Measurements from ENCODE around the gene MVB12B. TPM values are rescaled to one million over a fixed set of nuclear protein-coding genes. Genes with fewer than 3 reads are reported as not detected.

Gene MVB12B
- polyA plus RNA-seq, 1 donor from 2014 or later: 39.5 TPM

DNA sequence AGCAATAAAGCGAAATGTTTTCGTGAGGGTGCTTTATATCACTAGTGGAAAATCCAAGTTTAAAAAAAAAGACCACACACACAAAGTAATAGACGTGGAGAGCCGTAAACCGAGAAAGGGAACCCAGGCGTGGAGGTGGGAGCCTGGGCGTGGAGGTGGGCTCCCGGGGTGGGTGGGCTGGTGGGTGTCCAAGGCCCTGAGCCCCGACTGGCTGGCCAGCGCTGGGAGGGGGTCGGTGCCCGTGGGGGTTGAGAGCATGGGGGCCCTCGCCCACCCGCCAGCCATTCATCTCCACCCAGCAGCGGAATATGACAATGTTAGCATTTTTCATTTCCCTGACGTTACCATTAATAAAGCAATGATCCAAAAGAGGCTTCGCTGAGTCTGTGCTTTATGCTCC, 135.0 kb downstream of the MVB12B start:
- H3K9me2 ChIP-seq (ENCODE audit: insufficient read depth, low read length): no peaks in the 10 kb centered on the region
- H3K36me3 ChIP-seq (ENCODE audit: insufficient read depth, low read length): no peaks in the 10 kb centered on the region
- no peak overlapping the region for H3K4me3 ChIP-seq (ENCODE audit: low read length)
- TF ChIP-seq, protein P1, sequence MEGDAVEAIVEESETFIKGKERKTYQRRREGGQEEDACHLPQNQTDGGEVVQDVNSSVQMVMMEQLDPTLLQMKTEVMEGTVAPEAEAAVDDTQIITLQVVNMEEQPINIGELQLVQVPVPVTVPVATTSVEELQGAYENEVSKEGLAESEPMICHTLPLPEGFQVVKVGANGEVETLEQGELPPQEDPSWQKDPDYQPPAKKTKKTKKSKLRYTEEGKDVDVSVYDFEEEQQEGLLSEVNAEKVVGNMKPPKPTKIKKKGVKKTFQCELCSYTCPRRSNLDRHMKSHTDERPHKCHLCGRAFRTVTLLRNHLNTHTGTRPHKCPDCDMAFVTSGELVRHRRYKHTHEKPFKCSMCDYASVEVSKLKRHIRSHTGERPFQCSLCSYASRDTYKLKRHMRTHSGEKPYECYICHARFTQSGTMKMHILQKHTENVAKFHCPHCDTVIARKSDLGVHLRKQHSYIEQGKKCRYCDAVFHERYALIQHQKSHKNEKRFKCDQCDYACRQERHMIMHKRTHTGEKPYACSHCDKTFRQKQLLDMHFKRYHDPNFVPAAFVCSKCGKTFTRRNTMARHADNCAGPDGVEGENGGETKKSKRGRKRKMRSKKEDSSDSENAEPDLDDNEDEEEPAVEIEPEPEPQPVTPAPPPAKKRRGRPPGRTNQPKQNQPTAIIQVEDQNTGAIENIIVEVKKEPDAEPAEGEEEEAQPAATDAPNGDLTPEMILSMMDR (IDR thresholded peaks at IDR 0.05; ENCODE audit: poor library complexity, severe bottlenecking): no peak
- no peak for TF ChIP-seq TAF1 (IDR thresholded peaks at IDR 0.05; ENCODE audit: low read depth)
- TF ChIP-seq EP300 (conservative IDR thresholded peaks at IDR 0.05; ENCODE audit: poor library complexity, severe bottlenecking): no peak
- TF ChIP-seq, protein P2, sequence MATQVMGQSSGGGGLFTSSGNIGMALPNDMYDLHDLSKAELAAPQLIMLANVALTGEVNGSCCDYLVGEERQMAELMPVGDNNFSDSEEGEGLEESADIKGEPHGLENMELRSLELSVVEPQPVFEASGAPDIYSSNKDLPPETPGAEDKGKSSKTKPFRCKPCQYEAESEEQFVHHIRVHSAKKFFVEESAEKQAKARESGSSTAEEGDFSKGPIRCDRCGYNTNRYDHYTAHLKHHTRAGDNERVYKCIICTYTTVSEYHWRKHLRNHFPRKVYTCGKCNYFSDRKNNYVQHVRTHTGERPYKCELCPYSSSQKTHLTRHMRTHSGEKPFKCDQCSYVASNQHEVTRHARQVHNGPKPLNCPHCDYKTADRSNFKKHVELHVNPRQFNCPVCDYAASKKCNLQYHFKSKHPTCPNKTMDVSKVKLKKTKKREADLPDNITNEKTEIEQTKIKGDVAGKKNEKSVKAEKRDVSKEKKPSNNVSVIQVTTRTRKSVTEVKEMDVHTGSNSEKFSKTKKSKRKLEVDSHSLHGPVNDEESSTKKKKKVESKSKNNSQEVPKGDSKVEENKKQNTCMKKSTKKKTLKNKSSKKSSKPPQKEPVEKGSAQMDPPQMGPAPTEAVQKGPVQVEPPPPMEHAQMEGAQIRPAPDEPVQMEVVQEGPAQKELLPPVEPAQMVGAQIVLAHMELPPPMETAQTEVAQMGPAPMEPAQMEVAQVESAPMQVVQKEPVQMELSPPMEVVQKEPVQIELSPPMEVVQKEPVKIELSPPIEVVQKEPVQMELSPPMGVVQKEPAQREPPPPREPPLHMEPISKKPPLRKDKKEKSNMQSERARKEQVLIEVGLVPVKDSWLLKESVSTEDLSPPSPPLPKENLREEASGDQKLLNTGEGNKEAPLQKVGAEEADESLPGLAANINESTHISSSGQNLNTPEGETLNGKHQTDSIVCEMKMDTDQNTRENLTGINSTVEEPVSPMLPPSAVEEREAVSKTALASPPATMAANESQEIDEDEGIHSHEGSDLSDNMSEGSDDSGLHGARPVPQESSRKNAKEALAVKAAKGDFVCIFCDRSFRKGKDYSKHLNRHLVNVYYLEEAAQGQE (IDR thresholded peaks at IDR 0.05; ENCODE audit: borderline replicate concordance): no peak
- TF ChIP-seq POLR2AphosphoS5 (IDR thresholded peaks at IDR 0.05): no peak
- TF ChIP-seq EZH2 (IDR thresholded peaks at IDR 0.05; ENCODE audit: borderline replicate concordance, insufficient read depth, low read length, poor library complexity, severe bottlenecking): no peak
- no peak for TF ChIP-seq SMC3 (conservative IDR thresholded peaks at IDR 0.05; ENCODE audit: poor library complexity)
- TF ChIP-seq MXI1 (conservative IDR thresholded peaks at IDR 0.05; ENCODE audit: poor library complexity, severe bottlenecking): no peak
- no peak for TF ChIP-seq RAD21 (conservative IDR thresholded peaks at IDR 0.05)
- no peaks in the 10 kb centered on the region for H3F3A ChIP-seq (ENCODE audit: insufficient read depth, low read length, poor library complexity, severe bottlenecking)
- no peaks in the 10 kb centered on the region for H3K79me2 ChIP-seq (replicated peaks; ENCODE audit: insufficient read depth, low read length)
- H3K4me2 ChIP-seq (ENCODE audit: low read length): no peak overlapping the region
- peak overlapping the region; percentile 19 for H3K27ac ChIP-seq (ENCODE audit: low read length)
- H3K27me3 ChIP-seq (ENCODE audit: insufficient read depth, low read depth, low read length): no peaks in the 10 kb centered on the region
- H3K9me3 ChIP-seq (ENCODE audit: low read length): no peaks in the 10 kb centered on the region
- no peak overlapping the region for H3K9ac ChIP-seq (ENCODE audit: low read length)
- H2AFZ ChIP-seq (ENCODE audit: low read depth, low read length): no peak overlapping the region
- no peaks in the 10 kb centered on the region for H4K20me1 ChIP-seq (ENCODE audit: insufficient read depth)

DNA sequence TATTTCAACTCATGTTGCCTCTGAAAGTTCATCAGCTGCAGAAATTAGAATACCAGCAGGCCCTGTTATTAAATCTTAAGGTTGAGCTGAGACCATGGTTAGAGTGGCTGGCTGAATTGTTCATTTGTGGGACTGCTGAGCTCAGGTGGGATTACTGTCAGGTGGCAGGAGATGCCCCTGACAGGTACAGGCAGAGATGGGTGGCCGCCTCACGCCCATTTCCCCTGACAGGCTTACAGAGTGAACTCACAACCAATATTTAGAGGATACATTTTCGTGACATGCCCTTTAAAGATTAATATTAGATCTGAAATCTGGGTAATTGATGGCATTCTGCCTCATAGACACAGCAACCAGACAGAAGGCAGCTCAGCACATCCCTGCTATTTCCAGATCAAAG, 136.0 kb downstream of the MVB12B start:
- no peaks in the 10 kb centered on the region for H4K20me1 ChIP-seq (ENCODE audit: insufficient read depth)
- H3K27me3 ChIP-seq (ENCODE audit: insufficient read depth, low read depth, low read length): no peaks in the 10 kb centered on the region
- H3K27ac ChIP-seq (ENCODE audit: low read length): no peak overlapping the region
- H3K9me2 ChIP-seq (ENCODE audit: insufficient read depth, low read length): no peaks in the 10 kb centered on the region
- no peak overlapping the region for H3K9ac ChIP-seq (ENCODE audit: low read length)
- H3K4me3 ChIP-seq (ENCODE audit: low read length): no peak overlapping the region
- H3K4me2 ChIP-seq (ENCODE audit: low read length): no peak overlapping the region
- H3K79me2 ChIP-seq (replicated peaks; ENCODE audit: insufficient read depth, low read length): no peaks in the 10 kb centered on the region
- TF ChIP-seq, protein P2 (IDR thresholded peaks at IDR 0.05; ENCODE audit: borderline replicate concordance): no peak
- TF ChIP-seq SMC3 (conservative IDR thresholded peaks at IDR 0.05; ENCODE audit: poor library complexity) (no peak), POLR2AphosphoS5 (IDR thresholded peaks at IDR 0.05) (no peak), MXI1 (conservative IDR thresholded peaks at IDR 0.05; ENCODE audit: poor library complexity, severe bottlenecking) (no peak), EP300 (conservative IDR thresholded peaks at IDR 0.05; ENCODE audit: poor library complexity, severe bottlenecking) (no peak), TAF1 (IDR thresholded peaks at IDR 0.05; ENCODE audit: low read depth) (no peak), EZH2 (IDR thresholded peaks at IDR 0.05; ENCODE audit: borderline replicate concordance, insufficient read depth, low read length, poor library complexity, severe bottlenecking) (no peak), RAD21 (conservative IDR thresholded peaks at IDR 0.05) (no peak)
- TF ChIP-seq, protein P1 (IDR thresholded peaks at IDR 0.05; ENCODE audit: poor library complexity, severe bottlenecking): no peak
- no peak overlapping the region for H2AFZ ChIP-seq (ENCODE audit: low read depth, low read length)
- H3F3A ChIP-seq (ENCODE audit: insufficient read depth, low read length, poor library complexity, severe bottlenecking): no peaks in the 10 kb centered on the region
- no peaks in the 10 kb centered on the region for H3K9me3 ChIP-seq (ENCODE audit: low read length)
- no peaks in the 10 kb centered on the region for H3K36me3 ChIP-seq (ENCODE audit: insufficient read depth, low read length)
